PC-3 (cell line): ENCODE data around the gene ITGA4. TPM values are rescaled to one million over a fixed set of nuclear protein-coding genes. Genes with fewer than 3 reads are reported as not detected.

ENCODE experiments used
- ATAC-seq: fragments of 200-7000 bp; cut with Tn5 transposase; 2 replicates; pipeline ENCODE4 v1.9.1; 2020; ENCODE audit warnings: mild to moderate bottlenecking, moderate library complexity
- BruUV-seq: library from RNA; stranded (reverse); fragments of 400-500 nt; replicated peaks from 2 replicates; lab custom pipeline; 2021; lab: Mats Ljungman, UMichigan
- CTCF ChIA-PET: fragments of 300-600 bp; sonication (Branson Sonifier 250); formaldehyde crosslinking; loops from one replicate; lab custom pipeline; 2022; ENCODE audit warnings: antibody characterized with exemption; lab: Charles Lee
- POLR2A ChIA-PET: fragments of 300-600 bp; sonication (Branson Sonifier 250); formaldehyde crosslinking; loops from one replicate; lab custom pipeline; 2022; ENCODE audit warnings: antibody characterized with exemption; ENCODE audit not compliant: unreplicated experiment; lab: Charles Lee
- DNase-seq: peaks from one replicate; pipeline ENCODE4 v3.0.0-alpha.2; 2015
- H2AFZ ChIP-seq: fragments of 300-600 bp; sonication (generic); 2 replicates; pipeline ENCODE4 v1.6.0; 2016; ENCODE audit warnings: antibody characterized with exemption, low read length
- H3F3A ChIP-seq: fragments of 300-600 bp; sonication (generic); one replicate; pipeline ENCODE4 v1.6.0; 2017; ENCODE audit warnings: antibody characterized with exemption, low read length, control low read depth, mild to moderate bottlenecking; ENCODE audit not compliant: unreplicated experiment
- H3K27ac ChIP-seq: fragments of 300-600 bp; sonication (generic); 2 replicates; pipeline ENCODE4 v1.5.1; 2016; ENCODE audit warnings: mild to moderate bottlenecking, low read length
- H3K27me3 ChIP-seq: fragments of 300-600 bp; sonication (generic); 2 replicates; pipeline ENCODE4 v1.6.1; 2016; ENCODE audit warnings: low read length, mixed read lengths
- H3K36me3 ChIP-seq: fragments of 300-600 bp; sonication (generic); 2 replicates; pipeline ENCODE4 v1.6.1; 2016; ENCODE audit warnings: low read depth, mixed run types, low read length, mixed read lengths
- H3K4me1 ChIP-seq: fragments of 300-600 bp; sonication (generic); 2 replicates; pipeline ENCODE4 v1.5.1; 2016; ENCODE audit warnings: low read length; ENCODE audit not compliant: insufficient read depth
- H3K4me2 ChIP-seq: fragments of 300-600 bp; sonication (generic); 2 replicates; pipeline ENCODE4 v1.6.0; 2016; ENCODE audit warnings: low read length
- H3K4me3 ChIP-seq: fragments of 300-600 bp; sonication (generic); 2 replicates; pipeline ENCODE4 v1.5.1; 2016; ENCODE audit warnings: mild to moderate bottlenecking, low read length, mixed read lengths
- H3K79me2 ChIP-seq: fragments of 300-600 bp; sonication (generic); 2 replicates; pipeline ENCODE4 v1.6.1; 2017; ENCODE audit warnings: low read length, mixed read lengths
- H3K9ac ChIP-seq: fragments of 300-600 bp; sonication (generic); 2 replicates; pipeline ENCODE4 v1.6.0; 2016; ENCODE audit warnings: mild to moderate bottlenecking, low read length
- H3K9me2 ChIP-seq: fragments of 300-600 bp; sonication (generic); replicated peaks from 2 replicates; pipeline ENCODE4 v1.6.1; 2016; ENCODE audit warnings: mixed run types, low read length, mixed read lengths
- H3K9me3 ChIP-seq: fragments of 300-600 bp; sonication (generic); 2 replicates; pipeline ENCODE4 v1.6.1; 2016; ENCODE audit warnings: low read length, mixed read lengths
- H4K20me1 ChIP-seq: fragments of 300-600 bp; sonication (generic); 2 replicates; pipeline ENCODE4 v1.6.1; 2016; ENCODE audit warnings: low read length, mixed read lengths
- EZH2 ChIP-seq: fragments of 300-600 bp; sonication (generic); IDR thresholded peaks from one replicate; pipeline ENCODE4 v1.6.1; 2017; ENCODE audit warnings: antibody characterized with exemption, mild to moderate bottlenecking, low read length; ENCODE audit not compliant: unreplicated experiment
- EZH2phosphoT487 ChIP-seq: fragments of 300-600 bp; sonication (generic); IDR thresholded peaks from 2 replicates; pipeline ENCODE4 v1.6.1; 2018; ENCODE audit warnings: mild to moderate bottlenecking, antibody characterized with exemption, low read length, borderline replicate concordance
- intact Hi-C: fragments of 100-400 bp; cut with micrococcal nuclease; formaldehyde crosslinking; loops from 2 replicates; pipeline ENCODE4 v1.9.0; 2023
- total RNA-seq: library from RNA; depleted of rRNA; stranded (reverse); fragments of >200 nt; gene quantifications from 2 replicates; pipeline ENCODE4 v1.2.3, GENCODE V29; 2014
- TF ChIP-seq, protein P1 (sequence below): fragments of 300-600 bp; sonication (generic); conservative IDR thresholded peaks from 2 replicates; pipeline ENCODE4 v1.5.1; 2017; ENCODE audit warnings: antibody characterized with exemption, low read depth, mild to moderate bottlenecking, low read length

ITGA4 gene
- total RNA-seq, 1 experiment from 2014 or later, result 1.0 TPM

DNA sequence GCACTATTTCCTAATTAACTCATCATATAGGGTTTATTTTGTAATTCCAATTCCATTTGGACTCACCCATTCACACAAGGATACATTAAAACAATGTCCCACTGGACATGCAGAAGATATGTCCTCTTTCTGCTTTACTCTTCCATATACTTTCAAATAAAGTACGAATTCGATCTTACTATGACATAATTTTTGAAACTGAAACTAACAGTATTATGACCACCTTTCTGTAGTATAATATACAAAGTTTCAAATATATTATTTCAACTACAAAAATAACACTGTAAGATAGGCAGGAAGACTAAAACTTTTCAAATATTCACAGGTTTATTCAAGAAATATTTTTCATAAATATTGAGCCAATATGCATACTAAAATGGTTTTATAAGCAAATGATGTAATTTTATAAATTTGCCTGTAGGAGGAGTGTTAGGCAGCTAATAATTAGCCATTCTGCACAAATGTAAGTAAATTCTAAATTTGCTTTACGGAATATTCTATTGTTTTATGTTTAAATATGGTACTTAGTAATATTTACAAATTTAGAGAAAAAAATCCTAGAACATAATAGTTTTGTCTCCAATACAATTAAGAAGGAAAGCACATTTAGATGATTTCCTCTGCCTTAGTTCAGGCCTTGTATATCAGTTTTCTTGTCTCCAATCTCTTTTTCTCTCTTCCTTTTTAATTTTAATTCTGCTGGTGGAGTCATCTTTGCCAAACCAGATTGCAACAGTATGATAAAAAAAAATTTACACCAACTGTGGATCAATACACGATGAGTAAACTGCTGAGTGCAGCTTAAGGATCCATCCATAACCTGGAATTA, 113.9 kb downstream of the ITGA4 start:
- H3K4me3 ChIP-seq, result no peak overlapping the region
- 0 out of 2 replicates have a peak, but pooled peaks cover 7% of the 10 kb centered on the region for H3K4me1 ChIP-seq
- no peaks in the 10 kb centered on the region for H3K27me3 ChIP-seq
- no peaks in the 10 kb centered on the region for H3K79me2 ChIP-seq
- no peak overlapping the region for H3K4me2 ChIP-seq
- no peak overlapping the region for H3K9ac ChIP-seq
- no peaks in the 10 kb centered on the region for H3K36me3 ChIP-seq
- DNase-seq (no peak), ATAC-seq (no peak)
- H4K20me1 ChIP-seq, result no peaks in the 10 kb centered on the region
- H2AFZ ChIP-seq, result no peak overlapping the region
- no TSS peak for BruUV-seq
- H3K27ac ChIP-seq, result no peak overlapping the region
- ChIA-PET POLR2A (no interaction called here), CTCF (interaction anchor here (1.0 kb wide), 1 partner anchor 144 kb away, joined by 5 read pairs; no protein-coding TSS in a partner anchor)
- H3K9me3 ChIP-seq, result no peaks in the 10 kb centered on the region
- TF ChIP-seq EZH2phosphoT487, result no peak
- TF ChIP-seq, protein P1, sequence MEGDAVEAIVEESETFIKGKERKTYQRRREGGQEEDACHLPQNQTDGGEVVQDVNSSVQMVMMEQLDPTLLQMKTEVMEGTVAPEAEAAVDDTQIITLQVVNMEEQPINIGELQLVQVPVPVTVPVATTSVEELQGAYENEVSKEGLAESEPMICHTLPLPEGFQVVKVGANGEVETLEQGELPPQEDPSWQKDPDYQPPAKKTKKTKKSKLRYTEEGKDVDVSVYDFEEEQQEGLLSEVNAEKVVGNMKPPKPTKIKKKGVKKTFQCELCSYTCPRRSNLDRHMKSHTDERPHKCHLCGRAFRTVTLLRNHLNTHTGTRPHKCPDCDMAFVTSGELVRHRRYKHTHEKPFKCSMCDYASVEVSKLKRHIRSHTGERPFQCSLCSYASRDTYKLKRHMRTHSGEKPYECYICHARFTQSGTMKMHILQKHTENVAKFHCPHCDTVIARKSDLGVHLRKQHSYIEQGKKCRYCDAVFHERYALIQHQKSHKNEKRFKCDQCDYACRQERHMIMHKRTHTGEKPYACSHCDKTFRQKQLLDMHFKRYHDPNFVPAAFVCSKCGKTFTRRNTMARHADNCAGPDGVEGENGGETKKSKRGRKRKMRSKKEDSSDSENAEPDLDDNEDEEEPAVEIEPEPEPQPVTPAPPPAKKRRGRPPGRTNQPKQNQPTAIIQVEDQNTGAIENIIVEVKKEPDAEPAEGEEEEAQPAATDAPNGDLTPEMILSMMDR, result peak; percentile 57
- H3K9me2 ChIP-seq, result no peaks in the 10 kb centered on the region
- H3F3A ChIP-seq, result no peaks in the 10 kb centered on the region
- intact Hi-C loops, result loop anchor here (5.0 to 10.0 kb wide), 4 partner anchors 334 to 1439 kb away; no protein-coding TSS in a partner anchor

DNA sequence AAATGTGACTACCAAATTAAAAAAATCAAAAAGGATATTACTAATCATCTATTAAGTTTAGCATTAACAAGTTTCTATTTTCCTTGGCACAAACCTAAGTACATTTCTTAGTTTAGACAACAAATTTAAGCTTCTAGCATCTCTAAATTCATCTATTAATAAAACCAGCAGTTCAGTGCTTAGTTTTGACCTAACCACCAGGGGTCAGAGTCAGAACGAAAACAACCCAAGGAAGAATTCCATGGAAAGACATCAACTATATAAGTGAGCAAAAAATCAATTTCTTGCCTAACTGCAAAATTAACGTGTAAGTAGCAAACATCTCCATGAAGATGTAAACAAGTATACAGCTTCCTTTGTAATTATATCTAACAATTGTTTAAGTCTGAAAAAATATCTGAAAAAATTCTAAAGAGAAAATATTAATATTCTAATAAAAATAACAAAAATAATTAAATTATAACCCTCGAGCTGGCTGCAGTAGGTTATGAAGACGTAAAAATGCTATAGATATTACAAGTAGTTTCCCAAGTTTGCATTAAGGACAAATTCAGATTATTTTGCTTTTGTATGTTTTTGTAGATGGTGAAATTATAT, 116.1 kb downstream of the ITGA4 start:
- no peak overlapping the region for H2AFZ ChIP-seq
- no peak overlapping the region for H3K27ac ChIP-seq
- H3K4me1 ChIP-seq, result 0 out of 2 replicates have a peak, but pooled peaks cover 7% of the 10 kb centered on the region
- DNase-seq (peak; percentile 65), ATAC-seq (no peak; the same call in 1 of the 2 replicates)
- intact Hi-C loops, result loop anchor here (1.0 to 10.0 kb wide), 6 partner anchors 142 to 1441 kb away; no protein-coding TSS in a partner anchor
- ChIA-PET POLR2A (no interaction called here), CTCF (interaction anchor here (0.7 to 1.9 kb wide), 3 partner anchors 101 to 165 kb away, joined by 3 to 32 read pairs (median 4); no protein-coding TSS in a partner anchor)
- H3K27me3 ChIP-seq, result no peaks in the 10 kb centered on the region
- no peak overlapping the region for H3K4me2 ChIP-seq
- no TSS peak for BruUV-seq
- no peak overlapping the region for H3K4me3 ChIP-seq
- H3F3A ChIP-seq, result no peaks in the 10 kb centered on the region
- H3K9ac ChIP-seq, result no peak overlapping the region
- H3K79me2 ChIP-seq, result no peaks in the 10 kb centered on the region
- H3K9me3 ChIP-seq, result no peaks in the 10 kb centered on the region
- TF ChIP-seq EZH2 (no peak), EZH2phosphoT487 (no peak)
- TF ChIP-seq, protein P1, result peak; percentile 75
- no peaks in the 10 kb centered on the region for H3K36me3 ChIP-seq
- no peaks in the 10 kb centered on the region for H4K20me1 ChIP-seq
- no peaks in the 10 kb centered on the region for H3K9me2 ChIP-seq
